Testis (tissue), 2 donors: ENCODE results near the gene ZFP36L2.

Experiments used
- POLR2A ChIP-seq: fragments of 450-650 bp; IDR thresholded peaks from one replicate; pipeline ENCODE4 v1.6.1; 2017; ENCODE audit warnings: antibody characterized with exemption, mild to moderate bottlenecking, moderate library complexity
- TF ChIP-seq, protein P1 (sequence below), 3 experiments: fragments of 450-650 bp in 2 of 3; fragments of 200-600 bp in 1 of 3; sonication (generic) in 1 of 3; IDR thresholded peaks; one replicate each; pipeline ENCODE4 v1.5.1; 2016 to 2019; ENCODE audit warnings: antibody characterized with exemption in 3 of 3, mild to moderate bottlenecking in 2 of 3, moderate library complexity in 1 of 3

DNA sequence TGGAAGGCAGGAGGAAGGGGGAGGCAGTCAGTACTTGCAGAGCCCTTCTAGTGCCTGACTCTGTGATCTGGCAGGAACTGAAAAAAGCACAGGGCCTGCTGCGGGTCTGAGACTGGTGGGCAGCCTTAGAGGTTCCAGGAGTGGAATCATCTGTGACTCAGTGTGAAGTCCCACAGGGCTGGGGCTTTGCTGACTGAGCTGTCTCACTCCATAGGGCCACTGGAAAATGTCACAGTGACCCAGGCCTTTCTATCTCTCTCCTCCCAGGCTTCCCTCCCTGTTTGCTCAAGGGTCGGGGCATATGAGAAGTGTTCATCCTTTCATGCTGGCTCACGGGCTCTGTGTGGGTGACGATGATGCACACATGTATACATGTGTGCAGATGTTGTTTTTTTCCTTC lies 47.1 kb upstream of the ZFP36L2 start:
- TF ChIP-seq, protein P1, sequence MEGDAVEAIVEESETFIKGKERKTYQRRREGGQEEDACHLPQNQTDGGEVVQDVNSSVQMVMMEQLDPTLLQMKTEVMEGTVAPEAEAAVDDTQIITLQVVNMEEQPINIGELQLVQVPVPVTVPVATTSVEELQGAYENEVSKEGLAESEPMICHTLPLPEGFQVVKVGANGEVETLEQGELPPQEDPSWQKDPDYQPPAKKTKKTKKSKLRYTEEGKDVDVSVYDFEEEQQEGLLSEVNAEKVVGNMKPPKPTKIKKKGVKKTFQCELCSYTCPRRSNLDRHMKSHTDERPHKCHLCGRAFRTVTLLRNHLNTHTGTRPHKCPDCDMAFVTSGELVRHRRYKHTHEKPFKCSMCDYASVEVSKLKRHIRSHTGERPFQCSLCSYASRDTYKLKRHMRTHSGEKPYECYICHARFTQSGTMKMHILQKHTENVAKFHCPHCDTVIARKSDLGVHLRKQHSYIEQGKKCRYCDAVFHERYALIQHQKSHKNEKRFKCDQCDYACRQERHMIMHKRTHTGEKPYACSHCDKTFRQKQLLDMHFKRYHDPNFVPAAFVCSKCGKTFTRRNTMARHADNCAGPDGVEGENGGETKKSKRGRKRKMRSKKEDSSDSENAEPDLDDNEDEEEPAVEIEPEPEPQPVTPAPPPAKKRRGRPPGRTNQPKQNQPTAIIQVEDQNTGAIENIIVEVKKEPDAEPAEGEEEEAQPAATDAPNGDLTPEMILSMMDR (IDR thresholded peaks at IDR 0.05), result no peak
- no peak for TF ChIP-seq POLR2A
